ENCODE results near the gene C11orf86. TPM values are rescaled to one million over a fixed set of nuclear protein-coding genes. Genes with fewer than 3 reads are reported as not detected.

Gene C11orf86
- total and polyA plus RNA-seq, 10 of the 15 experiments (the other 5 are each of a cell fraction or from before 2014, with no cell fraction given), result not detected

GRCh38 chr11:66973956-66974580, 1.0 kb upstream of the C11orf86 start:
- Histone ChIP-seq H3K9me3 (replicated peaks; ENCODE audit: control insufficient read depth, insufficient read depth, low read length) (no peaks in the 10 kb centered on the region; the same call in 2 of the 3 replicates), H3K4me1 (ENCODE audit: control insufficient read depth, insufficient read depth, low read length) (no peaks in the 10 kb centered on the region), H3K27me3 (replicated peaks in 1 of 2; ENCODE audit: control insufficient read depth in 2 of 2, insufficient read depth in 2 of 2, low read length in 1 of 2) (no peaks in the 10 kb centered on the region; a peak in 1 of 4 replicates), H2AFZ (ENCODE audit: control insufficient read depth, low read depth, low read length) (no peak overlapping the region), H4K20me1 (ENCODE audit: control insufficient read depth, insufficient read depth) (no peaks in the 10 kb centered on the region), H3K4me2 (ENCODE audit: control insufficient read depth, insufficient read depth) (no peak overlapping the region), H3K36me3 (ENCODE audit: control insufficient read depth in 2 of 2, insufficient read depth in 2 of 2, low read length in 1 of 2) (no peaks in the 10 kb centered on the region), H3K4me3 (no peak overlapping the region), H3K27ac (ENCODE audit: control insufficient read depth, insufficient read depth) (no peak overlapping the region), H3K79me2 (ENCODE audit: control insufficient read depth, insufficient read depth, low read length) (no peaks in the 10 kb centered on the region), H3K9ac (ENCODE audit: control insufficient read depth, insufficient read depth, low read length) (no peak overlapping the region)
- POLR2A ChIA-PET, result no interaction called here
- no TSS peak for BruUV-seq (replicated peaks)
- in situ Hi-C loops (cut with MboI), result no loop called here
- ATAC-seq (no peak), DNase-seq (ENCODE audit: low read depth, low spot score) (no peak), FAIRE-seq (no peak)
- CTCF ChIA-PET, result no interaction called here
- WGBS (ENCODE audit: insufficient coverage, insufficient replicate concordance, low lambda C conversion rate, missing lambda C conversion rate), result 47% methylated on average over 8 of the region's 8 CpGs
- RAD21 ChIA-PET (ENCODE audit: unreplicated experiment), result no interaction called here
- SMC1A ChIA-PET (ENCODE audit: uncharacterized antibody, unreplicated experiment), result no interaction called here
- intact Hi-C loops (cut with micrococcal nuclease; ENCODE audit: unreplicated experiment), result no loop called here
- TF ChIP-seq NR2C1 (IDR thresholded peaks at IDR 0.05) (no peak), ZBTB11 (CRISPR knock-in tag; IDR thresholded peaks at IDR 0.05) (no peak), NRF1 (conservative IDR thresholded peaks at IDR 0.05; ENCODE audit: low read depth, low read length) (no peak), USF2 (IDR thresholded peaks at IDR 0.05; ENCODE audit: borderline replicate concordance, low read depth, low read length) (no peak), RELA (IDR thresholded peaks at IDR 0.05; ENCODE audit: borderline replicate concordance, partially characterized antibody) (no peak), CREB1 (IDR thresholded peaks at IDR 0.05; ENCODE audit: low read depth) (no peak), ZNF622 (IDR thresholded peaks at IDR 0.05) (no peak), TCF3 (IDR thresholded peaks at IDR 0.05; ENCODE audit: borderline replicate concordance, insufficient read depth, low read depth, low read length) (no peak)
